AG09309 (cell line): Measurements from ENCODE around the gene NRP2.

ENCODE experiments used
- DNase-seq: peaks from one replicate; pipeline ENCODE4 v3.0.0-alpha.2; 2010; ENCODE audit warnings: low read depth
- H3K4me3 ChIP-seq: 2 replicates; pipeline ENCODE4 v1.5.1; 2011; ENCODE audit warnings: mild to moderate bottlenecking, low read depth, low read length, moderate library complexity; ENCODE audit not compliant: control insufficient read depth
- TF ChIP-seq, protein P1 (sequence below): IDR thresholded peaks from 2 replicates; pipeline ENCODE4 v1.5.1; 2011; ENCODE audit warnings: mild to moderate bottlenecking, low read depth, low read length, inconsistent platforms; ENCODE audit not compliant: insufficient read depth, control insufficient read depth; ENCODE audit errors: missing control alignments

The NRP2 gene

DNA sequence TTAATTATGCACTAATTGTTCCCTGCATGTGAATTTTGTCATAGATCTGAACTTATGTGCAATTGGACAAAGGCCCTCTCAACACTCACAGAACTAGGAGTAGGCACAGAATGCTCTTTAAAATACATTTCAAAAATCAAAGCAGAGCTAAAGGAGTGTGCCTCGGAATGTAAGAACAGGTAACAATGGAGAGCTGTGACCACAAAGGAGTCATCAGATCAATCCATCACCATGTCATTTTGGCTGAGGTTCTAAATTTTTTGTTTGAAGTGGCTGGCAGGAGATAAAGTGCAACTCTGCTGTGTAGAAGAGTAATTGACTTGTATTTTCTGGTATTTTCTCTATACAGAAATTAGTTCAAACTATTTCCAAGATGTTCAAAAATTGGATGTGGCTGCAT lies 155.4 kb downstream of the NRP2 start:
- no peak overlapping the region for H3K4me3 ChIP-seq
- DNase-seq: no peak
- TF ChIP-seq, protein P1, sequence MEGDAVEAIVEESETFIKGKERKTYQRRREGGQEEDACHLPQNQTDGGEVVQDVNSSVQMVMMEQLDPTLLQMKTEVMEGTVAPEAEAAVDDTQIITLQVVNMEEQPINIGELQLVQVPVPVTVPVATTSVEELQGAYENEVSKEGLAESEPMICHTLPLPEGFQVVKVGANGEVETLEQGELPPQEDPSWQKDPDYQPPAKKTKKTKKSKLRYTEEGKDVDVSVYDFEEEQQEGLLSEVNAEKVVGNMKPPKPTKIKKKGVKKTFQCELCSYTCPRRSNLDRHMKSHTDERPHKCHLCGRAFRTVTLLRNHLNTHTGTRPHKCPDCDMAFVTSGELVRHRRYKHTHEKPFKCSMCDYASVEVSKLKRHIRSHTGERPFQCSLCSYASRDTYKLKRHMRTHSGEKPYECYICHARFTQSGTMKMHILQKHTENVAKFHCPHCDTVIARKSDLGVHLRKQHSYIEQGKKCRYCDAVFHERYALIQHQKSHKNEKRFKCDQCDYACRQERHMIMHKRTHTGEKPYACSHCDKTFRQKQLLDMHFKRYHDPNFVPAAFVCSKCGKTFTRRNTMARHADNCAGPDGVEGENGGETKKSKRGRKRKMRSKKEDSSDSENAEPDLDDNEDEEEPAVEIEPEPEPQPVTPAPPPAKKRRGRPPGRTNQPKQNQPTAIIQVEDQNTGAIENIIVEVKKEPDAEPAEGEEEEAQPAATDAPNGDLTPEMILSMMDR: no peak

DNA sequence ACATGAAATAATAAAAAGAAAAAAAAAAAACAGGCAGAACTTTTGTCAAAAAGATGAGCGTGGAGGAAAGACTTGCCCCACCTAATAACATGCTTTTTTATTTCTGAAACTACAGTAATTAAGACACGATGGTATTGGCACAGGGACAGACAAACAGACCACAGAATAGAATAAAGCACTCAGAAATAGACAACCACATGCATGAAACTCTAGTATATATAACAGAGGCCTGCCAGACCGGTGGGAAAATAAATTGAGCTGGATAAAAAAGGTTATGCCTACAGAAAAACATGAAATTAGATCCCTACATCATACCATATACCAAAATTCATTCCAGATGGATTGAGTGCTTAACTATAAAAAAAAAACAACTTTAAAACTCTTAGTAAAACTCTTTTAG lies 163.1 kb downstream of the NRP2 start:
- no peak overlapping the region for H3K4me3 ChIP-seq
- no peak for DNase-seq
- TF ChIP-seq, protein P1: no peak
